AG08396 (cell line): Measurements from ENCODE around the gene CDH24.

Experiments used
- DNase-seq: peaks from one replicate; pipeline ENCODE4 v3.0.0; 2012; ENCODE audit warnings: low spot score, mixed read lengths

Gene CDH24

GRCh38 chr14:23045419-23046357 lies 11.6 kb downstream of the CDH24 start:
- DNase-seq: no peak

GRCh38 chr14:23044840-23045239 lies 12.5 kb downstream of the CDH24 start:
- no peak for DNase-seq

GRCh38 chr14:23043754-23044153 lies 13.6 kb downstream of the CDH24 start:
- no peak for DNase-seq

GRCh38 chr14:23043145-23043544 lies 14.2 kb downstream of the CDH24 start:
- no peak for DNase-seq

GRCh38 chr14:23042162-23042965 lies 15.0 kb downstream of the CDH24 start, which contains the start of gene PSMB11:
PSMB11 (plus strand) TSS chr14:23042212; CDS start chr14:23042226, 14 bp downstream.
- DNase-seq: no peak

GRCh38 chr14:23041729-23042128 lies 15.6 kb downstream of the CDH24 start:
- no peak for DNase-seq

GRCh38 chr14:23040100-23040499 lies 17.2 kb downstream of the CDH24 start:
- no peak for DNase-seq

- no peak for DNase-seq
These were observed 21.8 kb downstream of the CDH24 start for GRCh38 chr14:23035303-23036144.

- peak; percentile 90 for DNase-seq
These were observed 22.6 kb downstream of the CDH24 start, which contains the start of gene PSMB5 for GRCh38 chr14:23034498-23035302. PSMB5 (minus strand) TSS chr14:23034900; CDS start chr14:23034881, 19 bp downstream.

- no peak for DNase-seq
These were observed 23.4 kb downstream of the CDH24 start for GRCh38 chr14:23033801-23034497.

- no peak for DNase-seq
These were observed 24.0 kb downstream of the CDH24 start for GRCh38 chr14:23033251-23033727.

- no peak for DNase-seq
These were observed 26.4 kb downstream of the CDH24 start for GRCh38 chr14:23030936-23031335.

- DNase-seq: no peak
These were observed 28.5 kb downstream of the CDH24 start for GRCh38 chr14:23028799-23029198.

- no peak for DNase-seq
These were observed 32.0 kb downstream of the CDH24 start for GRCh38 chr14:23025151-23025814.

- no peak for DNase-seq
These were observed 32.7 kb downstream of the CDH24 start for GRCh38 chr14:23024612-23025075.

GRCh38 chr14:23023795-23024152 lies 33.5 kb downstream of the CDH24 start:
- no peak for DNase-seq

- no peak for DNase-seq
These were observed 34.1 kb downstream of the CDH24 start for GRCh38 chr14:23023022-23023794.

- DNase-seq: no peak
These were observed 35.4 kb downstream of the CDH24 start for GRCh38 chr14:23021889-23022442.
